CD4-positive, alpha-beta T cell treated with Interleukin-4 for 1 hour (primary cell): ENCODE measurements around the gene CTDSP1.

Experiments
- DNase-seq, 2 donors: peaks; one replicate each; pipeline ENCODE4 v3.0.0-alpha.2; 2020 to 2022

The CTDSP1 gene

GRCh38 chr2:218427741-218428140, 28.1 kb downstream of the CTDSP1 start:
- DNase-seq, result no peak

- no peak for DNase-seq
These were observed 29.3 kb downstream of the CTDSP1 start for GRCh38 chr2:218428846-218429558.

GRCh38 chr2:218429911-218430692, 30.4 kb downstream of the CTDSP1 start:
- DNase-seq, result no peak

GRCh38 chr2:218430721-218431120, 31.1 kb downstream of the CTDSP1 start:
- DNase-seq, result no peak

GRCh38 chr2:218431878-218432277, 32.2 kb downstream of the CTDSP1 start:
- no peak for DNase-seq

GRCh38 chr2:218432676-218433365, 33.2 kb downstream of the CTDSP1 start:
- no peak for DNase-seq

- no peak for DNase-seq
These were observed 34.8 kb downstream of the CTDSP1 start for GRCh38 chr2:218434456-218434855.

- no peak for DNase-seq
These were observed 35.6 kb downstream of the CTDSP1 start for GRCh38 chr2:218435003-218435982.

- DNase-seq, result no peak
These were observed 37.3 kb downstream of the CTDSP1 start for GRCh38 chr2:218436992-218437391.

- no peak for DNase-seq
These were observed 38.3 kb downstream of the CTDSP1 start for GRCh38 chr2:218437969-218438368.

- DNase-seq, result no peak
These were observed 38.9 kb downstream of the CTDSP1 start for GRCh38 chr2:218438596-218438995.

GRCh38 chr2:218444692-218445357, 45.2 kb downstream of the CTDSP1 start:
- no peak for DNase-seq

- no peak for DNase-seq
These were observed 45.9 kb downstream of the CTDSP1 start for GRCh38 chr2:218445602-218446001.

GRCh38 chr2:218446547-218446946, 46.9 kb downstream of the CTDSP1 start:
- DNase-seq, result no peak

- no peak for DNase-seq
These were observed 47.4 kb downstream of the CTDSP1 start for GRCh38 chr2:218447072-218447471.

- no peak for DNase-seq
These were observed 49.3 kb downstream of the CTDSP1 start for GRCh38 chr2:218448934-218449333.

- no peak for DNase-seq
These were observed 52.4 kb downstream of the CTDSP1 start for GRCh38 chr2:218452079-218452478.
